Testis (tissue), 2 donors: ENCODE data around the gene CUBN.

Source experiments
- POLR2A ChIP-seq: fragments of 450-650 bp; IDR thresholded peaks from one replicate; pipeline ENCODE4 v1.6.1; 2017; ENCODE audit warnings: antibody characterized with exemption, mild to moderate bottlenecking, moderate library complexity
- TF ChIP-seq, protein P1 (sequence below), 3 experiments: fragments of 450-650 bp in 2 of 3; fragments of 200-600 bp in 1 of 3; sonication (generic) in 1 of 3; IDR thresholded peaks; one replicate each; pipeline ENCODE4 v1.5.1; 2016 to 2019; ENCODE audit warnings: antibody characterized with exemption in 3 of 3, mild to moderate bottlenecking in 2 of 3, moderate library complexity in 1 of 3

DNA sequence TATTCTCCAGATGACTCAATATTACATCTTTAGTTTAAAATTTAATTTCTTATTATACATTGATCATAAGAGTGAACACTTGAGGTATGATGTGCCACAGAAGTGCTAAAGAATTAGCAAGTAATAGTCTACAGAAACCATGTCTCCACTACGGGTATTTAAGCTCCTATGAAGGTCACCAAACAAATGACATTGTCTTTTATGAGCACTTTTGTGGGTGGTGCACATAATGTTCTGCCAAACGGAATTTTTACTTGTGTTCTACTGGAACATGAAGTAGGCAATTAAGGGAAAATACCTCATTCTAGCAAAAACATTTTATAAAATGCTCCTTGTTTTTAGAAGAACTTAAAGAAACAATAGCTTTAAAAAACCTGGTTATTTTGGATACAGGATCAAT lies 27.4 kb upstream of the CUBN start:
- TF ChIP-seq, protein P1, sequence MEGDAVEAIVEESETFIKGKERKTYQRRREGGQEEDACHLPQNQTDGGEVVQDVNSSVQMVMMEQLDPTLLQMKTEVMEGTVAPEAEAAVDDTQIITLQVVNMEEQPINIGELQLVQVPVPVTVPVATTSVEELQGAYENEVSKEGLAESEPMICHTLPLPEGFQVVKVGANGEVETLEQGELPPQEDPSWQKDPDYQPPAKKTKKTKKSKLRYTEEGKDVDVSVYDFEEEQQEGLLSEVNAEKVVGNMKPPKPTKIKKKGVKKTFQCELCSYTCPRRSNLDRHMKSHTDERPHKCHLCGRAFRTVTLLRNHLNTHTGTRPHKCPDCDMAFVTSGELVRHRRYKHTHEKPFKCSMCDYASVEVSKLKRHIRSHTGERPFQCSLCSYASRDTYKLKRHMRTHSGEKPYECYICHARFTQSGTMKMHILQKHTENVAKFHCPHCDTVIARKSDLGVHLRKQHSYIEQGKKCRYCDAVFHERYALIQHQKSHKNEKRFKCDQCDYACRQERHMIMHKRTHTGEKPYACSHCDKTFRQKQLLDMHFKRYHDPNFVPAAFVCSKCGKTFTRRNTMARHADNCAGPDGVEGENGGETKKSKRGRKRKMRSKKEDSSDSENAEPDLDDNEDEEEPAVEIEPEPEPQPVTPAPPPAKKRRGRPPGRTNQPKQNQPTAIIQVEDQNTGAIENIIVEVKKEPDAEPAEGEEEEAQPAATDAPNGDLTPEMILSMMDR (IDR thresholded peaks at IDR 0.05): no peak
- no peak for TF ChIP-seq POLR2A
